H1 (cell line): ENCODE results near the gene ZNF700. TPM values are rescaled to one million over a fixed set of nuclear protein-coding genes. Genes with fewer than 3 reads are reported as not detected.

Experiments used
- CTCF ChIA-PET: fragments of 300-600 bp; sonication (Branson Sonifier 250); formaldehyde crosslinking; loops from one replicate; lab custom pipeline; 2021; ENCODE audit not compliant: partially characterized antibody; lab: Charles Lee
- POLR2A ChIA-PET: fragments of 300-600 bp; sonication (Branson Sonifier 250); formaldehyde crosslinking; loops from one replicate; lab custom pipeline; 2021; ENCODE audit warnings: inconsistent platforms; ENCODE audit not compliant: partially characterized antibody; lab: Charles Lee
- DNase-seq, 2 experiments: peaks; one replicate each; pipeline versions ENCODE4 v3.0.0 to v3.0.0-alpha.2; 2010 to 2022; ENCODE audit warnings: low spot score in 2 of 2, low read depth in 1 of 2, mixed read lengths in 1 of 2
- FAIRE-seq: peaks from 2 replicates; lab custom pipeline; 2011; peaks lifted over from hg19 to GRCh38; lab: Jason Lieb, UNC
- H2AFZ ChIP-seq: 2 replicates; pipeline ENCODE4 v1.8.1; 2012; ENCODE audit warnings: low read length, inconsistent platforms
- H2AK5ac ChIP-seq: 2 replicates; pipeline ENCODE4 v1.6.1; 2013; ENCODE audit warnings: low read depth, low read length
- H2BK120ac ChIP-seq: replicated peaks from 2 replicates; pipeline ENCODE3; 2013; ENCODE audit warnings: low read depth, low read length, inconsistent platforms
- H2BK12ac ChIP-seq: 2 replicates; pipeline ENCODE4 v1.6.1; 2013; ENCODE audit warnings: low read depth, low read length
- H2BK15ac ChIP-seq: 2 replicates; pipeline ENCODE4 v1.6.1; 2013; ENCODE audit warnings: low read length
- H2BK20ac ChIP-seq: 2 replicates; pipeline ENCODE4 v1.6.1; 2013; ENCODE audit warnings: low read length
- H2BK5ac ChIP-seq: 2 replicates; pipeline ENCODE4 v1.6.1; 2013; ENCODE audit warnings: low read depth, low read length
- H3K14ac ChIP-seq: 2 replicates; pipeline ENCODE4 v1.6.1; 2013; ENCODE audit warnings: inconsistent platforms; ENCODE audit not compliant: insufficient read length
- H3K18ac ChIP-seq: 2 replicates; pipeline ENCODE4 v1.6.1; 2013; ENCODE audit warnings: low read length; ENCODE audit errors: extremely low read depth
- H3K23ac ChIP-seq: 2 replicates; pipeline ENCODE4 v1.6.1; 2013; ENCODE audit warnings: inconsistent platforms; ENCODE audit not compliant: insufficient read length
- H3K23me2 ChIP-seq: 2 replicates; pipeline ENCODE4 v1.6.1; 2013; ENCODE audit warnings: low read depth, low read length
- H3K27ac ChIP-seq: 2 replicates; pipeline ENCODE4 v1.6.1; 2011; ENCODE audit warnings: low read depth, low read length, inconsistent platforms
- H3K27me3 ChIP-seq, 4 experiments: replicated peaks in 1 of 4; 1 replicate in 1 of 4; 2 replicates in 3 of 4; pipeline versions ENCODE4 v1.6.1 to v1.8.1; 2011 to 2013; ENCODE audit warnings: low read length in 3 of 4, mild to moderate bottlenecking in 3 of 4, inconsistent platforms in 2 of 4, mixed read lengths in 2 of 4, moderate library complexity in 1 of 4; ENCODE audit not compliant: control insufficient read depth in 3 of 4, insufficient read depth in 3 of 4; ENCODE audit errors: extremely low read depth in 1 of 4
- H3K36me3 ChIP-seq, 4 experiments: 2 replicates each; pipeline versions ENCODE4 v1.6.1 to v1.8.1; 2011 to 2013; ENCODE audit warnings: mild to moderate bottlenecking in 4 of 4, low read length in 3 of 4, moderate library complexity in 2 of 4, control low read depth in 1 of 4, inconsistent platforms in 1 of 4; ENCODE audit not compliant: insufficient read depth in 4 of 4, control insufficient read depth in 2 of 4
- H3K4ac ChIP-seq: replicated peaks from 2 replicates; pipeline ENCODE3; 2013; ENCODE audit warnings: low read length, low read depth, mixed read lengths, inconsistent platforms; ENCODE audit not compliant: insufficient read length
- H3K4me1 ChIP-seq, 4 experiments: replicated peaks in 1 of 4; 1 replicate in 1 of 4; 2 replicates in 3 of 4; pipeline versions ENCODE4 v1.6.1 to v1.8.1; 2011 to 2013; ENCODE audit warnings: low read length in 3 of 4, inconsistent platforms in 2 of 4, mixed read lengths in 1 of 4; ENCODE audit not compliant: insufficient read depth in 4 of 4, control insufficient read depth in 3 of 4
- H3K4me2 ChIP-seq, 2 experiments: 2 replicates each; pipeline versions ENCODE4 v1.6.1 to v1.8.1; 2011 to 2013; ENCODE audit warnings: low read depth in 2 of 2, low read length in 2 of 2, control low read depth in 1 of 2, inconsistent platforms in 1 of 2, mild to moderate bottlenecking in 1 of 2; ENCODE audit not compliant: insufficient read depth in 1 of 2
- H3K4me3 ChIP-seq, 4 experiments: fragments of 200-600, 300-600 bp in 1 of 4; sonication (generic), shearing (Covaris generic), sonication (Bioruptor Twin) in 1 of 4; 2 replicates each; pipeline versions ENCODE4 v1.5.1 to v1.8.1; 2011 to 2016; ENCODE audit warnings: low read length in 4 of 4, low read depth in 3 of 4, control low read depth in 2 of 4, inconsistent platforms in 2 of 4, mild to moderate bottlenecking in 2 of 4, mixed read lengths in 1 of 4, moderate library complexity in 1 of 4; ENCODE audit not compliant: insufficient read depth in 2 of 4; ENCODE audit errors: extremely low read depth in 1 of 4
- H3K56ac ChIP-seq: replicated peaks from 2 replicates; pipeline ENCODE3; 2013; ENCODE audit warnings: low read depth, mild to moderate bottlenecking, mixed read lengths, low read length, inconsistent platforms; ENCODE audit not compliant: insufficient read length
- H3K79me1 ChIP-seq: 2 replicates; pipeline ENCODE4 v1.6.1; 2013; ENCODE audit warnings: low read depth, low read length, control low read depth
- H3K79me2 ChIP-seq, 2 experiments: 2 replicates each; pipeline versions ENCODE4 v1.6.1 to v1.8.1; 2012 to 2013; ENCODE audit warnings: low read length in 2 of 2, mild to moderate bottlenecking in 2 of 2, inconsistent platforms in 1 of 2; ENCODE audit not compliant: insufficient read depth in 2 of 2, control insufficient read depth in 1 of 2
- H3K9ac ChIP-seq, 4 experiments: replicated peaks in 1 of 4; 1 replicate in 1 of 4; 2 replicates in 3 of 4; pipeline versions ENCODE4 v1.6.1 to v1.8.1; 2011 to 2013; ENCODE audit warnings: low read depth in 3 of 4, low read length in 3 of 4, control low read depth in 2 of 4, mild to moderate bottlenecking in 2 of 4, moderate library complexity in 2 of 4, inconsistent platforms in 1 of 4; ENCODE audit errors: extremely low read depth in 1 of 4
- H3K9me3 ChIP-seq, 2 experiments: 2 replicates each; pipeline versions ENCODE4 v1.6.1 to v1.8.1; 2012 to 2013; ENCODE audit warnings: mild to moderate bottlenecking in 2 of 2, moderate library complexity in 2 of 2, control low read depth in 1 of 2, inconsistent platforms in 1 of 2, low read depth in 1 of 2, low read length in 1 of 2, mixed read lengths in 1 of 2; ENCODE audit not compliant: insufficient read depth in 2 of 2
- H4K20me1 ChIP-seq, 2 experiments: replicated peaks in 1 of 2; 2 replicates each; pipeline versions ENCODE3 to v1.8.1; 2011 to 2013; ENCODE audit warnings: inconsistent platforms in 2 of 2, low read length in 2 of 2, mild to moderate bottlenecking in 1 of 2; ENCODE audit not compliant: insufficient read depth in 2 of 2, control insufficient read depth in 1 of 2
- H4K5ac ChIP-seq: 2 replicates; pipeline ENCODE4 v1.6.1; 2013; ENCODE audit warnings: low read length, low read depth, mixed read lengths, inconsistent platforms; ENCODE audit not compliant: insufficient read length
- H4K8ac ChIP-seq: 2 replicates; pipeline ENCODE4 v1.8.0; 2013; ENCODE audit warnings: mild to moderate bottlenecking, moderate library complexity, low read length, inconsistent platforms; ENCODE audit not compliant: insufficient read depth; ENCODE audit errors: extremely low read depth
- H4K91ac ChIP-seq: replicated peaks from 2 replicates; pipeline ENCODE3; 2013; ENCODE audit warnings: low read length, mixed read lengths, inconsistent platforms; ENCODE audit not compliant: insufficient read length
- BCL11A ChIP-seq, 2 experiments: IDR thresholded peaks; one replicate each; pipeline ENCODE4 v1.6.1; 2011; ENCODE audit warnings: low read depth in 2 of 2, low read length in 2 of 2, mild to moderate bottlenecking in 2 of 2
- CBX5 ChIP-seq: fragments of 300-800, 300-1000 bp; sonication (generic); IDR thresholded peaks from 2 replicates; pipeline ENCODE4 v1.7.1; 2016; ENCODE audit warnings: antibody characterized with exemption, low read length, low read depth
- EGR1 ChIP-seq: IDR thresholded peaks from 2 replicates; pipeline ENCODE4 v1.6.1; 2011; ENCODE audit warnings: low read depth, low read length, borderline replicate concordance
- FOSL1 ChIP-seq: IDR thresholded peaks from 2 replicates; pipeline ENCODE4 v1.6.1; 2011; ENCODE audit warnings: mild to moderate bottlenecking, low read depth, low read length, moderate library complexity; ENCODE audit not compliant: insufficient read depth
- HDAC2 ChIP-seq, 2 experiments: fragments of 300-600 bp in 1 of 2; sonication (generic) in 1 of 2; IDR thresholded peaks; 2 replicates each; pipeline ENCODE4 v1.6.1; 2011 to 2012; ENCODE audit warnings: low read depth in 2 of 2, low read length in 2 of 2, mild to moderate bottlenecking in 2 of 2, moderate library complexity in 2 of 2, borderline replicate concordance in 1 of 2, inconsistent platforms in 1 of 2
- HDAC6 ChIP-seq: IDR thresholded peaks from one replicate; pipeline ENCODE4 v1.7.1; 2012; ENCODE audit warnings: low read depth, mild to moderate bottlenecking, inconsistent platforms, low read length, moderate library complexity
- NRF1 ChIP-seq: IDR thresholded peaks from 2 replicates; pipeline ENCODE4 v1.6.1; 2011; ENCODE audit warnings: mild to moderate bottlenecking, low read depth, low read length, improper control_type of control experiment
- RBBP5 ChIP-seq: IDR thresholded peaks from 2 replicates; pipeline ENCODE4 v1.7.1; 2012; ENCODE audit warnings: low read depth, mild to moderate bottlenecking, inconsistent platforms, low read length, moderate library complexity, borderline replicate concordance
- SIN3A ChIP-seq, 2 experiments: IDR thresholded peaks in 1 of 2; conservative IDR thresholded peaks in 1 of 2; 2 replicates each; pipeline ENCODE4 v1.6.1; 2011 to 2012; ENCODE audit warnings: low read length in 2 of 2, improper control_type of control experiment in 1 of 2, low read depth in 1 of 2, mild to moderate bottlenecking in 1 of 2
- SP1 ChIP-seq: IDR thresholded peaks from 2 replicates; pipeline ENCODE4 v1.6.1; 2011; ENCODE audit warnings: low read depth, low read length
- TAF7 ChIP-seq: optimal IDR thresholded peaks from 2 replicates; pipeline ENCODE3; 2011; ENCODE audit warnings: low read depth, mild to moderate bottlenecking, inconsistent platforms, low read length, moderate library complexity, borderline replicate concordance
- WGBS, 2 experiments: shearing (Covaris generic) in 1 of 2; methylation state at CpG; one replicate each; pipeline versions ENCODE4 v1.1.6 to v1.1.7; 2013 to 2015; ENCODE audit warnings: low lambda C conversion rate in 2 of 2, mixed read lengths in 2 of 2, inconsistent platforms in 1 of 2, low coverage in 1 of 2, missing lambda C conversion rate in 1 of 2; ENCODE audit not compliant: insufficient replicate concordance in 2 of 2, insufficient coverage in 1 of 2, insufficient read length in 1 of 2; ENCODE audit errors: extremely low coverage in 1 of 2, missing lambda C conversion rate in 1 of 2; 5-methylcytosine and 5-hydroxymethylcytosine counted together
- polyA plus RNA-seq, 7 experiments: library from polyadenylated mRNA; depleted of rRNA in 3 of 7; stranded (reverse) in 5 of 7; unstranded in 2 of 7; fragments of >200 nt in 5 of 7; fragments of 200-250 nt in 2 of 7; gene quantifications; 1 replicate in 5 of 7; 2 replicates in 1 of 7; 4 replicates in 1 of 7; pipeline versions ENCODE4 v1.2.1 to v1.2.3, GENCODE V29; 2011 to 2013; ENCODE audit warnings: missing spikeins in 2 of 7, mixed read lengths in 2 of 7
- total RNA-seq: library from RNA; stranded (reverse); fragmentation: NEBNext Ultra II Directional; extraction: Animal tissue kit (Norgen Biotek cat#: 25700); gene quantifications from 2 replicates; pipeline ENCODE4 v1.2.1, GENCODE V29; 2021

The ZNF700 gene
- total and polyA plus RNA-seq, 2 of the 8 experiments (the other 6 are each of a cell fraction or from before 2014, with no cell fraction given): 3.0 to 10.5 TPM

- ChIA-PET POLR2A (interaction anchor here (0.6 to 5.9 kb wide), 23 partner anchors 13 to 607 kb away, joined by 3 to 73 read pairs (median 6); partner anchors contain the start of genes ZNF20, ZNF433, ZNF443 and ZNF625), CTCF (interaction anchor here (0.5 to 13.7 kb wide), 12 partner anchors 14 to 189 kb away, joined by 3 to 169 read pairs (median 9); partner anchors contain the start of genes ZNF20, ZNF433, ZNF491 and ZNF69)
- H4K8ac ChIP-seq: 0 out of 2 replicates have a peak overlapping the region, but pooled peaks have one; percentile 9
- no peak overlapping the region for H3K14ac ChIP-seq
- H4K20me1 ChIP-seq: peaks cover 0 to 2% of the 10 kb centered on the region in 2 experiments
- H3K56ac ChIP-seq: no peak overlapping the region
- H2AK5ac ChIP-seq: no peak overlapping the region
- DNase-seq: no peak
- H3K23me2 ChIP-seq: peaks cover 7% of the 10 kb centered on the region; the same call in 1 of the 2 replicates
- no peak for FAIRE-seq
- no peak overlapping the region for H3K27ac ChIP-seq
- no peaks in the 10 kb centered on the region for H3K27me3 ChIP-seq
- WGBS, 2 experiments: 90% methylated on average over 15 of the region's 17 CpGs; no CpG with 5 or more reads in 1 of the 2 experiments
- peak overlapping the region in 1 of 2 experiments; percentile 91; a peak in 1 of 4 replicates for H3K4me2 ChIP-seq
- H3K4me3 ChIP-seq: no peak overlapping the region
- peaks cover 6 to 14% of the 10 kb centered on the region in 2 experiments for H3K9me3 ChIP-seq
- H3K4me1 ChIP-seq: peaks cover 0 to 5% (median 0%) of the 10 kb centered on the region in 4 experiments; a peak in 4 of 7 replicates
- no peak overlapping the region for H2BK12ac ChIP-seq
- no peak overlapping the region for H2BK5ac ChIP-seq
- H2BK120ac ChIP-seq: no peak overlapping the region
- H3K36me3 ChIP-seq: peaks cover 0 to 7% (median 3%) of the 10 kb centered on the region in 4 experiments; a peak in 2 of 8 replicates
- peaks cover 7% of the 10 kb centered on the region; the same call in 1 of the 2 replicates for H3K79me1 ChIP-seq
- H2AFZ ChIP-seq: no peak overlapping the region
- no peak overlapping the region for H4K5ac ChIP-seq
- H3K79me2 ChIP-seq: peaks cover 0 to 26% of the 10 kb centered on the region in 2 experiments; a peak in 3 of 4 replicates
- H4K91ac ChIP-seq: no peak overlapping the region
- no peak overlapping the region for H2BK20ac ChIP-seq
- no peak overlapping the region for H3K23ac ChIP-seq
- no peak overlapping the region for H3K4ac ChIP-seq
- H2BK15ac ChIP-seq: no peak overlapping the region
- no peak overlapping the region for H3K9ac ChIP-seq
- no peak overlapping the region; the same call in 1 of the 2 replicates for H3K18ac ChIP-seq
- TF ChIP-seq CBX5 (no peak), EGR1 (no peak), SP1 (no peak), HDAC2 (IDR thresholded peaks at IDR 0.05; ENCODE audit: borderline replicate concordance in 1 of 2, low read depth in 2 of 2, low read length in 2 of 2) (no peak), SIN3A (conservative IDR thresholded peaks at IDR 0.05 in 1 of 2, IDR thresholded peaks at IDR 0.05 in 1 of 2; ENCODE audit: low read depth in 1 of 2, low read length in 2 of 2) (no peak), FOSL1 (no peak), BCL11A (IDR thresholded peaks at IDR 0.05; ENCODE audit: low read depth in 2 of 2, low read length in 2 of 2) (no peak), TAF7 (no peak), RBBP5 (no peak), NRF1 (no peak), HDAC6 (no peak)
These were observed 61.8 kb downstream of the ZNF700 start for GRCh38 chr19:11986754-11987153.
